Chondrocyte (in vitro differentiated cells): Measurements from ENCODE around the gene ZNF385C. TPM values are rescaled to one million over a fixed set of nuclear protein-coding genes. Genes with fewer than 3 reads are reported as not detected.

Source experiments
- DNase-seq: peaks from one replicate; pipeline ENCODE4 v3.0.0; 2021; ENCODE audit warnings: mixed read lengths, low spot score
- H3K27ac Mint-ChIP-seq: one replicate; pipeline ENCODE4 v1.8.0; 2021; ENCODE audit warnings: mild to moderate bottlenecking, moderate library complexity, mixed read lengths; ENCODE audit not compliant: unreplicated experiment
- H3K27me3 Mint-ChIP-seq: 2 replicates; pipeline ENCODE4 v1.8.0; 2021; ENCODE audit warnings: low read depth, mixed read lengths
- H3K36me3 Mint-ChIP-seq: 2 replicates; pipeline ENCODE4 v1.8.0; 2021; ENCODE audit warnings: low read depth, mixed read lengths
- H3K4me1 Mint-ChIP-seq: 2 replicates; pipeline ENCODE4 v1.8.0; 2021; ENCODE audit warnings: low read depth, mild to moderate bottlenecking, mixed read lengths
- H3K4me3 Mint-ChIP-seq: one replicate; pipeline ENCODE4 v1.8.0; 2021; ENCODE audit warnings: mild to moderate bottlenecking, moderate library complexity, mixed read lengths; ENCODE audit not compliant: unreplicated experiment
- H3K9me3 Mint-ChIP-seq: 2 replicates; pipeline ENCODE4 v1.8.0; 2021; ENCODE audit warnings: low read depth, mixed read lengths
- CTCF ChIP-seq: fragments of 200-600 bp; sonication (generic); IDR thresholded peaks from 2 replicates; pipeline ENCODE4 v1.5.0; 2021; ENCODE audit warnings: antibody characterized with exemption, mild to moderate bottlenecking, moderate library complexity
- total RNA-seq: library from RNA; stranded (reverse); gene quantifications from 3 replicates; pipeline ENCODE4 v1.2.1, GENCODE V29; 2021

ZNF385C gene
- total RNA-seq, 1 donor from 2014 or later: 0.07 TPM

GRCh38 chr17:42058063-42058462 is 40.2 kb downstream of the ZNF385C start:
- H3K4me1 Mint-ChIP-seq: no peaks in the 10 kb centered on the region
- H3K4me3 Mint-ChIP-seq: no peak overlapping the region
- DNase-seq: no peak
- H3K27me3 Mint-ChIP-seq: peaks cover 17% of the 10 kb centered on the region
- no peaks in the 10 kb centered on the region for H3K9me3 Mint-ChIP-seq
- no peak for TF ChIP-seq CTCF
- no peaks in the 10 kb centered on the region for H3K36me3 Mint-ChIP-seq
- no peak overlapping the region for H3K27ac Mint-ChIP-seq

DNA sequence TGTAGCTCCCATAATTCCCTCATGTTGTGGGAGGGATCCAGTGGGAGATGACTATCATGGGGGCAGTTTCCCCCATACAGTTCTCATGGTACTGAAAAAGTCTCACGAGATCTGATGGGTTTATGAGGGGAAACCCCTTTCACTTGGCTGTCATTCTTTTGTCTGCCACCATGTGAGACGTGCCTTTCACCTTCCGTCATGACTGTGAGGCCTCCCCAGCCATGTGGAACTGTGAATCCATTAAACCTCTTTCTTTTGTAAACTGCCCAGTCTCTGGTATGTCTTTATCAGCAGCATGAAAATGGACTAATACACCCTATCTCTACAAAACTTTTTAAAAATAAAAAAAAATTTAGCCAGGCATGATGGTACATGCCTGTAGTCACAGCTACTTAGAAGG is 41.6 kb downstream of the ZNF385C start:
- no peak for DNase-seq
- Mint-ChIP-seq H3K27ac (no peak overlapping the region), H3K4me1 (no peaks in the 10 kb centered on the region), H3K27me3 (peaks cover 24% of the 10 kb centered on the region), H3K4me3 (no peak overlapping the region), H3K36me3 (no peaks in the 10 kb centered on the region), H3K9me3 (no peaks in the 10 kb centered on the region)
- TF ChIP-seq CTCF: no peak

GRCh38 chr17:42055496-42055895 is 42.8 kb downstream of the ZNF385C start:
- Mint-ChIP-seq H3K9me3 (no peaks in the 10 kb centered on the region), H3K27me3 (peaks cover 26% of the 10 kb centered on the region), H3K4me1 (peaks cover 5% of the 10 kb centered on the region), H3K36me3 (no peaks in the 10 kb centered on the region), H3K27ac (no peak overlapping the region), H3K4me3 (no peak overlapping the region)
- no peak for TF ChIP-seq CTCF
- no peak for DNase-seq

DNA sequence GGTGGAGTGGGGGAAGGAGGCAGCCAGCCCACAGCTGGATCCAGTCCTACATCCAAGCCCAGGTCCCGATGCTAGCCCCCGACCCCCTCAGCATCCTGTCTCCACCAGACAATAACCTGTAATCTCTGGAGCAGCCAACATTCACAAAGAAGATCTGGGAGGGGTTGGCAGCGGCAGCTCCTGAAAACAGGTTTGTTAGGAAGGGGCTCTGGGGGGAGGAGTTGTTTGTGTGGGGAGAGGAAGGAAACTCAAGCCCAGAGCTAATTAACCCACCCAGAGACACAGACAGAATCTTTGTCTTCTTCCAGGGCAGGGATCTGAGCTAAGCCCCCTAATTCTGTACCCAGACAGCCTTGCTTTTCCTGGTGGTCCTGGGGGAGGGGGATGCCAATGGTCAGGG is 43.2 kb downstream of the ZNF385C start:
- Mint-ChIP-seq H3K36me3 (no peaks in the 10 kb centered on the region), H3K27ac (no peak overlapping the region), H3K4me1 (peaks cover 6% of the 10 kb centered on the region), H3K9me3 (no peaks in the 10 kb centered on the region), H3K4me3 (no peak overlapping the region), H3K27me3 (peaks cover 26% of the 10 kb centered on the region)
- TF ChIP-seq CTCF: no peak
- no peak for DNase-seq

- no peak for TF ChIP-seq CTCF
- DNase-seq: no peak
- H3K4me3 Mint-ChIP-seq: no peak overlapping the region
- no peak overlapping the region for H3K27ac Mint-ChIP-seq
- peaks cover 26% of the 10 kb centered on the region for H3K27me3 Mint-ChIP-seq
- H3K36me3 Mint-ChIP-seq: no peaks in the 10 kb centered on the region
- H3K9me3 Mint-ChIP-seq: no peaks in the 10 kb centered on the region
- H3K4me1 Mint-ChIP-seq: peaks cover 9% of the 10 kb centered on the region
Measured at GRCh38 chr17:42053731-42054500, 44.4 kb downstream of the ZNF385C start.
